ENCODE data around the gene NALCN. TPM values are rescaled to one million over a fixed set of nuclear protein-coding genes. Genes with fewer than 3 reads are reported as not detected.

The NALCN gene
- total and polyA plus RNA-seq, 2 of the 8 experiments (the other 6 are each of a cell fraction or from before 2014, with no cell fraction given), result 0.26 to 0.54 TPM

DNA sequence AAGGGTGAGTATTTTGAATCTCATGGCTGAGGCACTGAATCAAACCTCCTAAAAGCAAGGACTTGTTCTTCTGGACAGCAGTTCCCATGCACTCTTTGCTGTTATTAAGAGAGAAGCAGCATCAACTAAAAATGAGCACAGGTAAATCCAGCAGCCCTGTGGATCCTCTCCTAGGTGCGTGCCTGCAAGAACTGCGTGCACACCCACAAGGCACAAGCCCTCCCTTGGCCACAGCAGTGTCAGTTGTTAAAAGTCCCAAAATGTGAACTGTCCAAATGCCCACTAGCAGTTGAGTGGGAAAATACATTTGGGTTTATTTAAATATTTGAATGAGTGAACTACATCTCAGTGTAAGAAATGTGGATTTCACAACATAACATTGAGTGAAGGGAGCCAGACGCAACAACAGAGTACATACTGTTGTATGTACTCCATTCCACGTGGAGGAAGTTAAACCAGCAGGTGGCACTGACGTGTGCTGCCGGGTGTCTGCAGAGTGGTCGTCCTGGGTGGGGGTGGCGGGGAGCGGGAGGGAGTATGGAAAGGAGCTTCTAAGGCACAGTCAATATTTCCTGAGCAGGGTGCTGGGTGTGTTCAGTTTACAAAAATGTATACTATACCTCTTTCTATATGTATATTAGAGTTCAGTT lies 266.4 kb downstream of the NALCN start (continued):
- TF ChIP-seq EGR1 (IDR thresholded peaks at IDR 0.05; ENCODE audit: borderline replicate concordance, low read depth, low read length) (no peak), NANOG (IDR thresholded peaks at IDR 0.05; ENCODE audit: insufficient read depth, low read depth, low read length, poor library complexity, severe bottlenecking) (no peak), SAP30 (IDR thresholded peaks at IDR 0.05; ENCODE audit: insufficient read depth, insufficient replicate concordance, low read length) (no peak)

Measured in H1 (cell line).